Hypothalamus (tissue), 51 donors: Measurements from ENCODE around the gene KIF27.
A peak's percentile ranks its signal among the peaks of the same experiment; 100 is the strongest.
"Not testable (repeated sequence)": the region's sequence is repeated elsewhere in the genome, so short reads cannot be mapped to it uniquely, and the experiment has no call there.

Experiments used
- DNase-seq, 51 donors: peaks; one replicate each; lab custom pipeline; 2025; lab: John Stamatoyannopoulos, UW

KIF27 gene

DNA sequence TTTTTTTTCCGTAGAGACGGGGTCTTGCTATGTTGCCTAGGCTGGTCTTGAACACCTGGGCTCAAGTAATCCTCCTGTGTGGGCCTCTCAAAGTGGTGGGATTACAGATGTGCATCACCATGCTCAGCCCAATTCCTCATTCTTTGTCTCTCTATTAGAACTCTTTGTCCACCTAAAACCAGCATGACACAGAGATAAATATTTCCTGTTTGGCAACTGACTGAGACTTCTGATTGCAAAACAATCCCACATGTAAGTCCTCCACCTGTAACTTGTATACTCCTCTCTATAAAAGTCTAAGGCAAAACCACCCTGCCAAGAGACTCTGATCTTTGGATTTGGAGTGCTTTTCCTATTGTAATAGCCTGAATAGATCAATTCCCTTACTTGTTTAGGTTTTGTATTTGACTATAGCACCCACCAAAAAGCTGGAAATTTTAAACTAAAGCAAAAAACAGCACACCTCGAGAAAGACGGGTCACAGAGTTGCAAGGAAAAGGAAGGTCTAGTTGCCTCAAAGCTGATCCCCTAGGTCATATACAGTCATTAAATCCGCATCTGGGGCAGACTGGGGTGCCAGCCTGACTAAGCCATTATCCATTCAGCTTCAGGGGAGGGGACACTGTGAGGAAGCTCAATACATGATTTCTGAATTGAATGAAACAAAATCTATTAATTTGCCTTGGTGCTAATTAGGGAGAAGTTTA, 13.5 kb upstream of the KIF27 start:
- no peak for DNase-seq

DNA sequence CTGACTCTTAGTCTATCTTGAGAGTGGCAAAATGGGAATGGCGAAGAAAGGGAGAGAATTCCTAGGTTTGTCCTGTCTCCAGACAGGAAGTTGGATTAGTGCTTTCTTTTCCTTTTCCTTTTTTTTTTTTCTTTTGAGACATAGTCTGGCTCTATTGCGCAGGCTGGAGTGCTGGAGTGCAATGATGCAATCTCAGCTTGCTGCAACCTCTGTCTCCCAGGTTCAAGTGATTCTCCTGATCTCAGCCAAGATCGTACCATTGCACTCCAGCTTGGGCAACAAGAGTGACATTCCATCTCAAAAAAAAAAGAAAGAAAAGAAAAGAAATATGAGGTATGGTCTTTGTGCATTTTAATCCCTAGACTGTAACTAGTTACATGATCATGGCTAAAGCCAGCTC, 12.6 kb upstream of the KIF27 start:
- DNase-seq: no peak

DNA sequence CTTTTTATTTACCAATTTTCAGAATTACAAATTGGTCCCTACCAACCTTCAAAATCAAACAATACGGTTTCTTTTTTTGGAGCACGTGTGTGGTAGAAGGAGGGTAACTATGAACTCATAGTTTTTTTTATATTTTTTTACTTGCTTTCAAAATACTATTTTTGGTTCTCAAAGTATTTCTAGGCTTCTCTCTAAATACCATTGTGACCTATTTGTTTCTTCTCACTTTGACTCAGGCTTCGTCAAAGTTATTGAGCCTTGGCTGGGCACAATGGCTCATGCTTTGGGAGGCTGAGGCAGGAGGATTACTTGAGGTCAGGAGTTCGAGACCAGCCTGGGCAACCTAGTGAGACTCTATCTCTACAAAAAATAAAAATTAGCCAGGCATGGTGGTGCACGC, 11.6 kb upstream of the KIF27 start:
- DNase-seq: no peak

DNA sequence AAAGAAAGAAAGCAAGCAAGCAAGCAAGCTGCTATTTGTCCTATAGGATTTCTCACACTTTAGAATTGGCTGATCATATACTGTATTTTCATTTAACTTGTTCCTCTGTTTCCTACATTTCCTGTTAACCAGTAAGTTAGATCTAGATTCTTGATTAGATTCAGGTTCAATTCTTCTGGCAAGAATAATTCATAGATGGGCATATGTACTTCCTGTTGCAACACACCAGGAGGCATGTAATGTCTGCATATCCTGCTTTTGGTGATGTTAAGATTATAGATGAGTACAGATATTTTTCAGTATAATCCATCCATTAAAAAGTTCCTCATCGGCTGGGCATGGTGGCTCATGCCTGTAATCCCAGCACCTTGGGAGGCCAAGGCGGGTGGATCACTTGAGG, 10.8 kb upstream of the KIF27 start:
- DNase-seq: no peak

DNA sequence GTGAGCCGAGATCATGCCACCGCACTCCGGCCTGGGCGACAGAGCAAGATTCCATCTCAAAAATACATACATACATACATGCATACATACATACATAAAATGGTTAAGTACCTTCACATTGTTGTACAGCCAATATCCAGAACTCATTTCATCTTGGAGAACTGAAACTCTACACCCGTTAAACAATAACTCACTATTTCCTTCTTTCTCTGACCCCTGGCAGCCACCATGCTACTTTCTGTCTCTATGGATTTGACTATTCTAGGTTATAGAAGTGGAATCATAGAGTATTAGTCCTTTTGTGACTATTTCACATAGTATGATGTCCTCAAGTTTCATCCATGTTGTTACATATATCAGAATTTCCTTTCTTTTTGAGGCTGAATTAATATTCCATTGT, 9.6 kb upstream of the KIF27 start:
- no peak for DNase-seq

DNA sequence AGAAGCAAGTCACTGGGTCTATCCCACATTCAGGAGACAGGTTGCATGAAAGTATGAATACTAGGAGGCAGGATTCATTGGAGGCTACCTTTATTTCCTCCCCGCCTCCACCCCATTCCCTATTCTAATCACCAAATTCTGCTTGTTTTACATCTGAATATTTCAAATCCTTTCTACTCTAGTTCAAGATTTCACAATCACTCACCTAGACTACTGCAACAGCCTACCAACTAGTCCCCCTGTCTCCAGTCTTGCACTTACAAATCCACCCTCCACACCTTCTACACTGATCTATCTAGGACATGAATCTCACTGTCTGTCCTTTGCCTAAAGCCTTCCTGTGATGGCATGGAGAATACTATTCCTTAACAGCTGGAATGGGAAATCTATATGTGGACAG, 6.4 kb upstream of the KIF27 start:
- DNase-seq: no peak

DNA sequence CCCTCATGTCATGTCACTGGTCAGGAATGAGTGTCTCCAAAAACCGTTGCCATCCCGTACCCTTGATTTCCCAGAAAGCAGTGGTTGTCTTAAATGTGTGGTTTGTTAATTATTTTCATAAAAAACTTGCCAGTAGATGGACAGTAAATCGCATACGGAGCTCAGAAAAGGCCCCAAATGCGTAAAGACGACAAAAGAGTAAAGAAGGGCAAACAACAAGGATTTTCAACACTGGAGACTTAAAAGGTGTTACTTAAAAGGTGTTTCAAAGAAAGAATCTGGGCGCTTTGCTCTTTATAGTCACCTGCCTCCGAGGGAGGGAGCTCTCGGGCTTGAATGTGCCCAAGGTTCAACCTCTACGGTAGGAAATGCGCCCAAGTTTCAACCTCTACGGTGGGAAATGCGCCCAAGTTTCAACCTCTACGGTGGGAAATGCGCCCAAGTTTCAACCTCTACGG, 734 bp downstream of the KIF27 start:
- DNase-seq: peak in 14 of 51 donors; percentile 19 to 72 (median 46)

DNA sequence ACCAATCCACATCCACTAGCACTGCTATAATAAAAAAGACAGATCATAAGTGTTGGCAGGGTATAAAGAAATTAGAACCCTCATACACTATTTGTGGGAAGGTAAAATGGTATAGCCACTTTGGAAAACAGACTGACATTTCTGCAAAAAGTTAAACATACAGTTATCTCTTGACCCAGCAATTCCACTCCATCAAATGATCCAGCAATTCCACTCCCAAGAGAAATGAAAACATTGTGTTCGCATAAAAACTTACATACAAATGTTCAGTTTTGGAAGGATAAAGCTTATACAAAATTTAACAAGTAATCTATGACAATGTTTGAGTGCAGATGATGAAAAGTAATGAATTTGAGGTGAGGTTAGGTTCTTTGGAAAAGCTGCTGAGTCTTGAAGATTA, 2.1 kb downstream of the KIF27 start:
- no peak for DNase-seq

DNA sequence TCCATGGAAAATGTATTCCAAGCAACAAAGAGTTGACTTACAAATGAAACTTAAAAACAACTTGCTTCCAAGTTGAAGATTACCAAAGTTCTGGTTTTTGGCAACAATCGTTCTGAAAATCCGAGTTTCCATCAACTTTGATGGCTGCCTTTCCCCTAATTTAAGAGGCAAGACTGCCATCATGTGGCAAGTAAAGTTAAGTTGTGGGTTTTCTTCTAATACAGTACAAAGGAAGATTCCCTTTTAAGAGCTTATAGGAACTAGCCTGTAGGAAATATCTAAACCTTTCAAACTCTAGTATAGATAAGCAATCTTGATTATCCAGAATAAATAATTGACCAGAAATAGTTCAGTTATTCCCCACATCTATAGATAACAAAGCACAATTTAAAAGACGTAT, 9.0 kb downstream of the KIF27 start:
- peak in 2 of 51 donors; percentile 1 to 6 for DNase-seq

DNA sequence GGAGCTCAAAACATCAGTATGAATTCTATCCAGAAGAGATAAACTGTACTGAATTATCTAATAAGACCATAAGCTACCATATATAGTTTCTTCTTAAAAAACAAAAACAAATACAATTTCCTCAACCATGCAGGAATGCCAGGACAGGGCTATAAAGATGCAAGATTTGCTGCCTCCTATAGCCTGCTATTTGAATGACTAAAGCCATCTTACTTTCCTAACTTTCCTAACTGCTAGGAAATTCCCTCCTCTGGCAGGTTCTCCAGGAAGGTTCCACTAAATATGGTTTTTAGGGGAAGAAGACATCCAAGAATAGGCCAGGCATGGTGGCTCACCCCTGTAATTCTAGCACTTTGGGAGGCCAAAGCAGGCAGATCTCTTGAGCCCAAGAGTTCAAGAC, 15.1 kb downstream of the KIF27 start:
- DNase-seq: no peak

DNA sequence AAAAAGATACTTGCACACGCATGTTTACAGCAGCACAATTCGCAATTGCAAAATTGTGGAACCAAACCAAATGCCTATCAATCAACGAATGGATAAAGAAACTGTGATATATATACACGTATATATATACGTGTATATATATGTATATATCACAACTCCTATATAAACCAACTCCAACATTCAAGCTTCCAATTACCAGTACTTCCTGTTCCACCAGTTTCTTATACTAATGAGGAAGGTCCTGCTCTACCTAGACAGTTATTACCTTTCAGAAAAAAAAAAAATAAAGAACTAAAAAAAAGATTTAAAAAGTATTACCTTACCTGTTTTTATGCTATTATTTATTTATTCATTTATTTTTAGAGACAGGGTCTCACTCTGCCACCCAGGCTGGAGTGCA, 20.6 kb downstream of the KIF27 start:
- not testable (repeated sequence) for DNase-seq

DNA sequence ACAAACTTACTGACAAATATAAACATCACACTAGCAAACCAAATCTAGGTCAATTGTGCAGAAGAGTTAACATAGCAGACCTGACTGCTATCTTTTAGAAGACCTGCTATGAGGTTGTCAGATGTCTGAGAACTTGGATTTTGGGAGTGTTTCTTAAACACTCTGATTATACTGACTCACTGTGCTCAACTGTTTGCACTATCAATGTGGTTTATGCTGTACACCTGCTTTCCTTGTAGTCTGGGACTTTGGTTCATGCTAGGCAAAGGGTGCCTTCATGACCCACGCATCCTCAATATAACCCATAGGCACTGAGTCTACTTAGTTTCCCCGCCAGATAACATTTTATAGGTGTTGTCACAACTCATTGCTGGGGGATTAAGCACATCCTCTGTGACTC, 26.9 kb downstream of the KIF27 start:
- DNase-seq: not testable (repeated sequence)

DNA sequence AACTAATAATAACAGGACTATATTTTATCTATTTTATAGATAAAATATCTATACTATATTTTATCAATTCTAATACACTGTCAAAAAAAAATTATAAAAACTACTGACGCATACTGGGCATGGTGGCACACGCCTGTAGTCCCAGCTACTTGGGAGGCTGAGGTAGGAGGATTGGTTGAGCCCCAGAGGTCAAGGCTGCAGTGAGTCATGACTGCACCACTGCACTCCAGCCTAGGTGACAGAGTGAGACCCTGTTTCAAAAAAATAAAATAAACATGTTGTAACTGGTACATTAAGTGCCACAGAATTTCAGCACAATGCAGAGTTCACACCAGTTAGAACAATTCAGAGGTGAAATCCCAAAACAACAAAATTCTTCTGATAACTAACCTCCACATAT, 34.7 kb downstream of the KIF27 start:
- DNase-seq: not testable (repeated sequence)

DNA sequence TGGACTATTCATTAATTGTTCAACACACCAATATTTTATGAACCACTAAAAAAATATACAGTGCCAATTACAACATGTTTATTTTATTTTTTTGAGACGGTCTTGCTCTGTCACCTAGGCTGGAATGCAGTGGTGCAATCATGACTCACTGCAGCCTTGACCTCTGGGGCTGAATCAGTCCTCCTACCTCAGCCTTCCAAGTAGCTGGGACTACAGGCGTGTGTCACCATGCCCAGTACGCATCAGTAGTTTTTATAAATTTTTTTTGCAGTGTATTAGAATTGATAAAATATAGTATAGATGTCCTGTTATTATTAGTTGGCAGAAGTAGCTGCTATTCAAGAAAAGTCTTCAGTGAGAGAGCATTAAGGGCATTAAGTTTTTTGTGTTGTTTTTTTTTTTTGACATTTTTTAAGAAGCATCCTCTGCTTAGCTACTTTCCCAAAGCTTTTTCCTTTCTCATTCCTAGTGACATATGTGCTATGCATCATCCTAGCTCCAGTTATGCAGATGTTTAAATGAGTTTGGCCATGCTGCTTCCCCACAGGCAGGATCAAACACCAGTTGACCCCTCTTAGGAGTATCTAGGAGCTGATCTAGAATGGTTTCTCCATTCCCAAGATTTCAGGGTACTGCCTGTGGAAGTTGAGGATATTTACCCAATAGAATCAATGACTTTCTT, 35.5 kb downstream of the KIF27 start:
- not testable (repeated sequence) for DNase-seq

DNA sequence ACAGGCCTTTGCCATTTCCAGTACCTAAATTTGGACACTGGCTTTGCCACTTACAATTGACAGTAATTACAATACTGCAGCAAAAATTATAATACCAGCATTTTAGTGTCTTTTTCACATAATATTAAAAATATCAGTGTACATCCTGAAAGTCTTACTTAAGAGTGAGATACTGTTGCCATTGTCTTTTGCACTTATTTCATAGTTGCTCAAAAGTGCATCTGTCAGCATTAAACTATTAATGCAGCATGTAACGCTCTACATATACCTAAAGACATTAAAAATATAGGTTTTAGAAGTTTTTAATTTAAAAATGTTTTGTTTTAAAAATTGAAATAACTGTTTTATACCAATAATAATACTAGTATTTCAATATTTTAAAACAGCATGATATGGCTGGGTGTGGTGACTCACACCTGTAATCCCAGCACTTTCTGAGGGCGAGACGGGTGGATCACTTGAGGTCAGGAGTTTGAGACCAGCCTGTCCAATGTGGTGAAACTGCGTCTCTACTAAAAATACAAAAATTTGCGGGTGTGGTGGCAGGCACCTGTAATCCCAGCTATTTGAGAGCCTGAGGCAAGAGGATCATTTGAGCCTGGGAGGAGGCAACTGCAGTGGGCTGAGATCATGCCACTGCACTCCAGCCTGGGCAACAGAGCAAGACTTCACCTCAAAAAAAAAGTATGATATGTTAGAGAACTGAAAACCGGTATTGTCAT, 39.4 kb downstream of the KIF27 start:
- DNase-seq: not testable (repeated sequence)

DNA sequence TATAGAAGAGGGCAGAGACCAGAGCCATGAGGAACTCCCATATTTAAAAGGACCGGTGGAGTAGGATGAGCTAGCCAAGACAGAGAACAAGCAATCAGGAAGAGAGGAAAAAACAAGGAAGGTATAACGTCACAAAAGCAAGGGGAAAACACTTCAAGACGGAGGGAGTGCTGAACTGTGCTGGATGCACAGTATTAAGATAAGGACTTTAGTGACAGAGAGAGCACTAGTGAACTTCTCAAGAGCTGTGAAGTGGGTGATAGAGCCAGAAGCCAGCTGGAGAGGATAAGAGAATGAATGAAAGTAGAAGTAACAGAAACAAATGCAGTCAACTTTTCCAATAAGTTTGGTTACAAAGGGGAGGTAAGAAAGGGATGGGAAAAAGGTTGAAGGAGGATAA, 45.7 kb downstream of the KIF27 start:
- not testable (repeated sequence) for DNase-seq

DNA sequence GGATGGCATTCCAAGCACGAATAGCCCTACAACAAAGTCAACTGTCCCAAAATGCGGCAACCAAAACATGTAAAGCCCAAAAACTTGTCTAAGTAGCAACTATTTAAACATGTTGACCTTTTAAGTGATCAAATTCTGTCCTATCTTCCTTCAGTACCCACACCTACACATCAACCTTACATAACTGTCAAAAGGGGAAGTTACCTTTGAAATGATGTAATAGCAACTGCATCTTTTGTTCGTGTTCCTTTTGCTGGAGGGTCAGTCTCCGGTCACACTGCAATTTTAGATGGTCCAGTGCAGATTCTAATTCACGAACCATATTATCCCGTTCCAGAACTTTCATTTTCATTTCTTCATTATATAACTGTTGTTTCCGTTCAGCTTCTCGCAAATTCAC, 71.3 kb downstream of the KIF27 start:
- not testable (repeated sequence) for DNase-seq

DNA sequence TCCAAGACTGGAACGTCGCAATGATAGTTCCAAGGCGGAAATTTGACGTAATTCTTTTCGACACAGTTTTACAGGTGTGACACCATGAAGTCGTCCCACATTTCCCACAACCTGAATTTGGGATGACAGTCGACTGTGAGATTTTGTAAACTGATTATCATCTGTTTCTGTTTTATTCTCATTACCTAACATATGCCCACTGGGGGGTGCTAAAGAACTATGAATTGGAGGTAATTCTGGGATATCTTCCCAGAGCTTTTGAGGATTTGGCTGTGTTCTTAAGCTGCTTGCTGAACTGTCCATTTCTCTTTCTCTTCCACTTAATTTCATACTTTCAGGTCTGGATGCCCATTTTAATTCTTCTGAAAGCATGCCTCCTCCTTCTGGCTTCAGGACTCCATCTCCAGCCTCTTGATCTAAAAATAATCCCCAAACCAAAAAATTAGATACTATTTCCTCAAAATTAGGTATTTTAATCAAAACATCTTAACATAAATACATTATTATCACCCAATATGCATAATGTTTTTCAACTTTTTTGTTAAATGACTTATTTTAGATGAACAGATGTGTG, 84.1 kb downstream of the KIF27 start:
- not testable (repeated sequence) for DNase-seq

DNA sequence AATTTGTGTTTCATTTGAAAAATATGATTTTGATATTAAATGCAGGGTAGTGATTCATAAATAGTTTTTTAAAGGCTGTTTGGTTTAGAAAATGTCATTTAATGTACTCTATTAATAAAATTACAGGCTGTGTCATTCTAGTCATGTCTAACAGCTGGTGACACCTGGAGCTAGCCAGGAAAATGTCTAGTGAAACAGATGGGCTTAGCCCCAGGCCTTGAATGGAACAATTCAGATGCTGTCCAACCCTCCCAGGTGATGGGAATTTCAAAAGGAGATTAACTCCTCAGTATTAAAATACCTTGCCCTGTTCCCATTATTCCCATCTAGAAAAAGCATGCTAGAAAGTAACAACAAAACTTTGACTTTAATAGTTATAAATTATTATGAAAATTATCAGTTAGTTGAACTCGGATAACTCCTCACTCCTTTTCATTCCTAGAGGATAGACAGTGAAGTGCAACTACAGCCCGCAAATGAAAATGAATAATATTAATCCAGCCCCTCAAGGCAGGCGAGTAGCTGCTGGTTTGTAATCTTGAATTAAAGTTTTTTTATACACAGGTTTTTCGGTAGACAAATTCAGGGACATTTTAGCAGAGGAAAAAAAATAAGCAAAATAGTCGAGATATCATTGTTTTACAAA, 90.7 kb downstream of the KIF27 start:
- not testable (repeated sequence) for DNase-seq

DNA sequence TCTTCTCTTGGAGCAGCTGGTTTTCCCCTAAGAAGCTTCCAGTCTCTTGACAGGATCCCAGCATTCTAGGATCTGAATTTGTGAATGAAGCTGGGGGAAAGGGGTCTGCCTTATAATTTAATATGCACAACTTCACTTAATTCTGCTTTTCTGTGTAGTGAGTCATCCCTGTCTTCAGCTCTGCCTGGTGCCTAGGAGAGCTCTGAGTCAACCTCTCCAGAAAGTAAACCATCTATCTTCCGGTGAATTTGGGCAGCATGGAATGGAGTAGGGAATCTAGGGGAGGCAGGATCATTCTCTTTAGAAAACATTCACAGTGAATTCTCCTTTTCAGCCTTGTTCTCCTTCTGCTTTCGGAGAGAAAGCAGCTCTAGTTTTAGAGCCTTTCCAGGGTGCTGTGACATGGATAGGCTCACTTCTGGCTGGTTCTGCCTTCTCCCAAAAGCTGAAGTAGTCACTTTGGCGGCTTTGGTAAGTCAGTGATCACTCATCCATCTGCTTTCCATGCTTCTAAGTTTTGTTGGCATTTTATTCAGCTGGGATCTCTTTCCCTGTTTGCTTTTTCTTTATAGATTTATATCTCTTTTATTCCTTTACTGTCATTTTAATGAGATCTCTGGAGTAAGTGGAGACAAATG, 96.1 kb downstream of the KIF27 start:
- DNase-seq: not testable (repeated sequence)
